HL-60 (cell line): Measurements from ENCODE around the gene CRYGC.
A peak's percentile ranks its signal among the peaks of the same experiment; 100 is the strongest.

ENCODE experiments used
- DNase-seq, 2 experiments: peaks; one replicate each; pipeline ENCODE4 v3.0.0-alpha.2; 2010 to 2020; ENCODE audit warnings: low read depth in 1 of 2, low spot score in 1 of 2
- H3K27ac ChIP-seq: fragments of 250-450 bp; sonication (Bioruptor Pico); replicated peaks from 2 replicates; pipeline ENCODE4 v1.5.1; 2020; ENCODE audit warnings: mild to moderate bottlenecking, moderate library complexity
- H3K27me3 ChIP-seq: fragments of 250-450 bp; sonication (Bioruptor Pico); 2 replicates; pipeline ENCODE4 v1.5.1; 2021; ENCODE audit warnings: mild to moderate bottlenecking, moderate library complexity; ENCODE audit not compliant: insufficient read depth, poor library complexity, severe bottlenecking
- H3K4me3 ChIP-seq: replicated peaks from 2 replicates; pipeline ENCODE4 v1.5.1; 2011; ENCODE audit warnings: mild to moderate bottlenecking, control low read depth, low read length; ENCODE audit not compliant: insufficient read depth
- CTCF ChIP-seq: IDR thresholded peaks from one replicate; pipeline ENCODE4 v1.5.1; 2011; ENCODE audit warnings: low read length, control low read depth, inconsistent platforms; ENCODE audit not compliant: insufficient read depth
- GABPA ChIP-seq: IDR thresholded peaks from 2 replicates; pipeline ENCODE4 v1.6.1; 2012; ENCODE audit warnings: low read depth
- POLR2AphosphoS5 ChIP-seq: IDR thresholded peaks from 2 replicates; pipeline ENCODE4 v1.6.1; 2012; ENCODE audit warnings: low read depth
- REST ChIP-seq: IDR thresholded peaks from 2 replicates; pipeline ENCODE4 v1.6.1; 2012; ENCODE audit warnings: low read depth; ENCODE audit not compliant: insufficient replicate concordance
- SPI1 ChIP-seq: IDR thresholded peaks from 2 replicates; pipeline ENCODE4 v1.6.1; 2012; ENCODE audit warnings: low read depth, mild to moderate bottlenecking, borderline replicate concordance

The CRYGC gene

GRCh38 chr2:208090420-208090819 is 39.2 kb downstream of the CRYGC start:
- H3K4me3 ChIP-seq: no peak overlapping the region
- H3K27me3 ChIP-seq: no peaks in the 10 kb centered on the region
- no peak for DNase-seq
- no peak for TF ChIP-seq CTCF
- no peak for TF ChIP-seq GABPA
- TF ChIP-seq POLR2AphosphoS5: no peak
- TF ChIP-seq SPI1: no peak
- TF ChIP-seq REST: no peak
- H3K27ac ChIP-seq: no peak overlapping the region

- no peak for TF ChIP-seq REST
- no peak for TF ChIP-seq POLR2AphosphoS5
- peak; percentile 68 for TF ChIP-seq SPI1
- TF ChIP-seq GABPA: no peak
- no peak for TF ChIP-seq CTCF
Observed at GRCh38 chr2:208086029-208086428, 43.6 kb downstream of the CRYGC start.

GRCh38 chr2:208083807-208084206 is 45.8 kb downstream of the CRYGC start:
- no peak overlapping the region for H3K4me3 ChIP-seq
- H3K27me3 ChIP-seq: no peaks in the 10 kb centered on the region
- DNase-seq: no peak

More at GRCh38 chr2:208086029-208086428, 43.6 kb downstream of the CRYGC start:
- DNase-seq: no peak
- Histone ChIP-seq H3K27me3 (no peaks in the 10 kb centered on the region), H3K27ac (no peak overlapping the region), H3K4me3 (no peak overlapping the region)

More at GRCh38 chr2:208083807-208084206, 45.8 kb downstream of the CRYGC start:
- TF ChIP-seq SPI1 (no peak), CTCF (no peak), REST (no peak), POLR2AphosphoS5 (no peak), GABPA (no peak)
- H3K27ac ChIP-seq: no peak overlapping the region
